Iris pigment epithelial cell (primary cell): ENCODE data around the gene CRYZL1.

Experiments
- DNase-seq: peaks from one replicate; pipeline ENCODE4 v3.0.0-alpha.2; 2011; ENCODE audit warnings: low read depth

CRYZL1 gene

DNA sequence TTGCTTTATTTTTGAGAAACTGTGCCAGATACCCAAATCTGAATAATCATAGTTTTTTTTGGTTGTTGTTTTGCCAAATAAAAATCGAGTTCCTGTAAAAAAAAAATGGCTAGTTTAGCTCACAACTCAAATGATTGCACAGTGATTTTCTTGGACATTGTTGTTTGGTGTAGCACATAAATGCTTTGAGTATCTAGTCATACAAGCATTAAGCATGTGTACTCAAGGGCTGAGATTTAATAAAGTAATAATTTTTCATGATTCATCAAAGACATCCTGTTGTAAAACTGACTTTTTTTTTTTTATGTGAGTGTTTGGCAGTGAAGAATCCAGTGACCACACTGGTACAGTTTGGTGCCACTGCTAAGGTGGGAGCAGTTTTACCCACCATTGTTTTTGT, 19.6 kb upstream of the CRYZL1 start:
- DNase-seq, result peak; percentile 49

GRCh38 chr21:33660406-33660805, 18.9 kb upstream of the CRYZL1 start:
- no peak for DNase-seq

DNA sequence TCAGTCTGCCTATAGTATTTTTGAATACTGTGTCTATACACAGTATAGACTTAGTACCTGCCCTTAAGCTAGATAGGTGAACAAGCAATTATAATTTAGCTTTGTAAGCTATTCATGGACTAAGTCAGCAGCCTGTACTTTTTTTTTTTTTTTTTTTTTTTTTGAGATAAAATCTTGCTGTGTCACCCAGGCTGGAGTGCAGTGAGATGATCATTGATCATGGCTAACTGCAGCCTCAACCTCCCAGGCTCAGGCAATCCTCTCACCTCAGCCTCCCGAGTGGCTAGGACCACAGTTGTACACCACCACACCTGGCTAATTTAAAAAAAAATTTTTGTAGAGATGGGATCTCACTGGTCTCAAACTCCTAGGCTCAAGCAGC, 18.0 kb upstream of the CRYZL1 start:
- no peak for DNase-seq

DNA sequence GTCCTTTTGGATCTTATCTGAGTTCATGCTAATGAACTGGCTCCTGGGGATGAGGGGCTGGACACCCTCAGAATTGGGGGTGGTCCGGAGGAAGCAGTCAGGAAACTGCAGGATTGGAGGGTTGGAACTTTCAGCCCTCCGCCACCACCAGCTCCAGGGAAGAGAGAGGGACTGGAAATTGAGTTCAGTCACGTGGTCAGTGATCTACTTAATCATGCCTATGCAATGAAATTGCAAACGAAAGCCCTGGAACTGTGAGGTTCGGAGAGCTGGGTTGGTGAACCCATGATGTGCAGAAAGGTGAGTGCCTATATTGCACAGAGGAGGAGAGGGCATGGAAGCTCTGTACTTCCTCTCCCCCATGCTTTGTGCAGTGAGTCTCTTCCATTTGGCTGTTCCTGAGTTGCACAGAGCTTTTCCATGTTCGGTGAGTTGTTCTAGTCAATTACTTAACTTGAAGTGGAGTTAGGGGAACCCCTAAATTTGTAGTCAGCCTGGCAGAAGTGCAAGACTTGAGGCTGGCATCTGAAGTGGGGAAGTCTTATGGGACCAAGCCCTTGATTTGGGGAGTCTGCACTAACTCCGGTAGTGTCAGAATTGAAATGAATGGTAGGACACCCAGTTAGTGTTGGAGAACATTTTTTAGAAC, 17.5 kb upstream of the CRYZL1 start:
- DNase-seq, result no peak

GRCh38 chr21:33657124-33657820, 15.7 kb upstream of the CRYZL1 start:
- peak; percentile 46 for DNase-seq

- DNase-seq, result peak; percentile 97
These were observed 14.2 kb upstream of the CRYZL1 start for GRCh38 chr21:33655588-33656221.

DNA sequence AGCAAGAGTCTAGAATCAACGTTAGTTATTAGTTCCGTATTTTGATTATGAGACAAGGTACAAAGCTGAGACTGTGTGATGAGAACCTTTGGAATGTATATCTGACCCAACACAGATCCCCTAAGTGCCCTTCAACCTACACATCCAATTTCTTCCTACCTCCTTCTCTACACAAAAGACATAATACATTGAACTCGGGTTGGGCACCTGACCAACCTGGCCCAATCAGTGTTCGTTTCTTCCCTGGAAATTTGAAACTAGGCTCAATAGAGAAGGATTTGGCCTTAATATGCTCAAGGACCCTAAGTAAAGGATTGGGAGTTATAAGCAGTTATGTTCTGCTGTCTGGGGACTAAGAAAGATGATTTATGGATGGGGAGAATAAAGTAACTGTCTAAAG, 12.9 kb upstream of the CRYZL1 start:
- DNase-seq, result no peak

GRCh38 chr21:33651965-33652680, 10.6 kb upstream of the CRYZL1 start:
- no peak for DNase-seq

GRCh38 chr21:33650929-33651509, 9.5 kb upstream of the CRYZL1 start:
- DNase-seq, result peak; percentile 39

DNA sequence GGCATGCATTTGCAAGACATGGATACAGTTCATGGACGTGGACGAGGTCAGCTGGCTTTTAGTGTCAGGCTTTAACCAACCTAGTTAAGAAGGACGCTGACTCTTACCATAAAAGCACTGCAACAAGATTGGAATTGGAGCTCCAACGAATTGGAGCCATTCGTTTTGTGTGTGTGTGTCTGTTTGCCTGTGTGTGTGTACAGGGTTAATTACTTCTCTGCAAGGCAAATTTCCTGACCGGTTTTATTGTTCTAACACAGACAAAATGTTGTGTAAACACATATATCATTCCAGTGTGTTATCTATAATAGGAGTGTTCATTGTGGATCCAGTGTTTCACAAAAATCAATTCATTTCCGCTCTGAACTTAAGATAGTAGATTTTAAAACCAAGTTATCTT, 8.7 kb upstream of the CRYZL1 start:
- DNase-seq, result no peak

GRCh38 chr21:33648555-33648954, 7.0 kb upstream of the CRYZL1 start:
- DNase-seq, result no peak

- DNase-seq, result no peak
These were observed 6.0 kb upstream of the CRYZL1 start for GRCh38 chr21:33647587-33647986.

DNA sequence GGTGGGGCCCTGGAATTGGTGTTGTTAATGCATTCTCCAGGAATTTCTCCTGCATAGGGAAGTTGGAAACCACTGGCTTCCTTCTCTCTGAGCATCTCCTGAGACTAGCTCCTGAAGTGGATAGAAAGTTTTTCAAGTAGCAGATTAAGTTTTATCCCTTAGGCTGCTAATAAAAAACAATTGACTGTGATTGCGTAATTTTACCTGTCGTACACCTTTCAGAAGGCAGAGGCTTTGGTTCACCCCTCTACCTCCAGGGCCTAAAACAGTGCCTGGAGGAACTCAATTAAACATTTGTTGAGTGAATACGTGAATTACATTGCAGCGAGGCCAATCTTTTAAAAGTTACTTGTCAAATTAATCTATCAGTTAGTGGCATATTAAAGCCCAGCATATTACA, 4.2 kb upstream of the CRYZL1 start:
- DNase-seq, result no peak

DNA sequence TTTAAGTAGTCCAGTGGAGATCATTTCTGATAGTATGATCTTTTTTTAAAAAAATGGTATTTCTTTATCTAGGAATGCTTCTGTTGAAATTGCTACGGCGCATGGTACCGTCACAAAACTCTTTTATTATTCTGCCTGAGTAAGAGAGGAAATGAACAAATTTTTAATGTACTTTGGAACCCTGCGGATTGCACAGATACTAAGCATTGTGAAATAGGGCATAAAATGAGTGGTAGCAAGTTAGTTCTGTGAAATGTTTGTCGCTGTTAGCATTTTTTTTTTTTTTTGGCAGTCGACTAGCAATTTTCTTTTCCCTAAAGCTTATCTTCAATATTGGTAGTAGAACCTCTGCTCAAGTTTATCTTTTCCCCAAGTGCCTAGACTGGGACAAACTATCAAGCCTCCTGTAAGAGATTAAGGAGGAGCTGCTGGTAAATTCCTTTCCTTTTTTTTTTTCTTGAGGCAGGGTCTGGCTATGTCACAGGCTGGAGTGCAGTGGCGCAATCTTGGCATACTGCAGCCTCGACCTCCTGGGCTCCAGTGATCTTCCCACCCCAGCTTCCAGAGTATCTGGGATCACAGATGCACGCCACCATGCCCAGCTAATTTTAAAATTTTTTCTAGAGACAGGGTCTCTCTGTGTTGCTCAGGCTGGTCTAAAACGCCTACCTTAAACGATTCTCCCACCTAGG, 3.0 kb upstream of the CRYZL1 start:
- peak; percentile 88 for DNase-seq

GRCh38 chr21:33643658-33644311, 2.2 kb upstream of the CRYZL1 start:
- DNase-seq, result peak; percentile 36

DNA sequence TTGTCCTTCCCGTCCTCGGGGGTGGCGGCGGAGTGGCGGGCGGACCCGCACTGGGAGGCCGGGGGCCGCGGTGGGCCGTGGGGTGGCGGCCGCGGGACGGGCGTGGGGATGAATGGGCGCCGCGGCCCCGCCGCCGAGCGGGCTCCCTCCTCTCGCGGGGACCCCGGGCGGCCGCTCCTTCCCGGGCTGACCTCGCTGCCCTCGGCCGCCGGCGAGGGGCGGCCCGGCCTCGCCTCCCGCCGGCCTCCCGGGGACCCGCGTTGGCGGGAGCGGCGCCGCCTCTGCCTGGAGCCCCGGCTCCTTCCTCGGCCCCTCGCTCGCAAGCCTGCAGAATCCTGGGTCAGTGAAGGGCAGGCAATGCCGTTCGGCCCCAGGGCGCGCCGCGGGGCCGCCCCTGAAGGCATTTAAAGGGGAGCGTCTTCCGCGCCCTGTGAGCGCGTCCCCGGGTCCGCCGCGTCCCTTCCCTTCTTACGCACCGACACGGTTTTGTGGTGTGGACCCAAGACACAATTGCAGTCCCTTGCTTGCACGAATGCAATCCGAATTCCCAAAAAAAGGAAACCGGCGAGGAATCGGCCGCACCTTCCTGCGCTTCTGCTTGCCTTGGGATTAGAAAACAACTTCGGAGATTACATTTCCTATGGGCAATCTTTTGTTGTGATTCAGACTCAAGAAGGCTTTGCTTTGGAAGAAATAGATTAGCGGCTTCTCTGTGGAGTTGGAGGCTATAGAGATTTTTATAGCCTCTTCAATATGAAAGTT, 1.5 kb upstream of the CRYZL1 start:
- no peak for DNase-seq

- DNase-seq, result peak; percentile 100
These were observed 720 bp upstream of the CRYZL1 start, which contains the start of gene ITSN1 for GRCh38 chr21:33642027-33642895. TSS of gene ITSN1 (plus strand) at chr21:33642501. CDS start at chr21:33718829, 76,328 bp downstream.

DNA sequence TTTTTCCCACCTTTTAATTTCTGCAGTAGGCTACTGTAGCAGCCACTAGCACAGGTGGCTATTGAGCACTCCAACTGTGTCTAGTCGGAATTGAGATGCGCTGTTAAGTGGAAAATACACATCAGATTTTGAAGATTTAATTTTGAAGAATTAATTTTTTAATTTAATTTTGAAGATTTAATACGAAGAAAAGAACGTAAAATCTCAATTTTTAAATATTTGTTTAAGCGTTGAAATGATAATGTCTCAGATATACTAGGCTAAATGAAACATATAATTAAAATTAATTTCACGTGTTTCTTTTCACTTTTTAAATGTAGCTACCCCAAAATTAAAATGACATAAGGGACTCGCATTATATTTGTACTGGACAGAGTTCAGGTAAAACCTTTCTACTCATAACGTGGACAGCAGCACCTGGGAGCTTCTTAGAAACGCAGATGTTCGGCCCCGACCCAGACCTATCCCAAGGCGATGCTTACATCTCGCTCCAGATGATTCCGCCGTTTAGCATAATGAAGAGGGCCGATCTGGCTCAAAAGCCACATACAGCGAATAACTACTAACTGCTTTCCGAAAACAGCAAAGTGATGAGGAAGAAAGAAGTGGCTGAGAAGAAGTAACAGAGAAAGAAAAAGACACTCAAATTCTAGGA, 717 bp downstream of the CRYZL1 start:
- DNase-seq, result peak; percentile 45

DNA sequence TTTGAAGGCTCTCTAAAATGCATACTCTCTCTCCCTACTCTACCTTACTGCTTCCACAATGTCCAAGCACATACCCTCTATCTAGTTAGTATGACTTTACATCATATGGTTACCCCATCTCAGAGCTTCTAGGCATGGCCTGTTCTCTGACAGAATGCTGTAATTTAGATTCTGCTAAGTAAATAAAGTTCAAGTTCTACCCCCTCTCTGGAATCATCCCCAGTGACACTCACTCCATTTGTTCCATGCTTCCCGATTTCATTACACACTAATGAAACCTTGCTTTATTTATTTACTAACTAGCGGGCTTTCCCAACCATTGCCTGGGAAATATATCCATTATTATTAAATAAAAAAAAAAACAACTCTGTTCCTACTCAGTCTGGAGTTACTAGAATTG, 7.3 kb downstream of the CRYZL1 start:
- no peak for DNase-seq
